ENCODE results near the gene ELMO1. TPM values are rescaled to one million over a fixed set of nuclear protein-coding genes. Genes with fewer than 3 reads are reported as not detected.

ELMO1 gene
- polyA plus RNA-seq, 1 experiment = not detected

DNA sequence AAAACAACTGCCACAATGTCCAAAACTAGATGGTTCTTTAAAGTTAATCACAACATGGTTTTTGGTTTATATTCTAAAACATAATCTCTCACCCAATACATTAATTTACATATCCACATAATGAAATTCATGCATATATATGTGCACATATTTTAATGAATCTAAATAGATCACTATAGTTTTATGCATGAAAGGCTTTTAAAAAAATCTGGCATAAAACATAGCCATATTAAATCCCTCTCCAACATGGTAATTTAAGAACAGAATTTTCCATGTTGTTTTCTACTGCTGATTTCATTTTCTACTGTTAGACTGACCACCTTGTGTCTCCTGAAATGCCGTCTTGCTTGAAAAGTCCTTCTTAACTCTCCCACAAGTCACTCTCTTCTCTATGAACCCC, 528.2 kb downstream of the ELMO1 start:
- Histone ChIP-seq H3K4me3 (ENCODE audit: low read depth, low read length) (no peak overlapping the region), H3K27ac (ENCODE audit: low read depth, low read length) (no peak overlapping the region), H3K9me3 (ENCODE audit: control insufficient read depth, insufficient read depth, low read length) (no peaks in the 10 kb centered on the region), H3K27me3 (ENCODE audit: control insufficient read depth, insufficient read depth, low read length) (no peaks in the 10 kb centered on the region)
- ChIA-PET POLR2A (no interaction called here), CTCF (no interaction called here)
- no peak for DNase-seq (ENCODE audit: low read depth, low spot score)
- TF ChIP-seq, protein P1, sequence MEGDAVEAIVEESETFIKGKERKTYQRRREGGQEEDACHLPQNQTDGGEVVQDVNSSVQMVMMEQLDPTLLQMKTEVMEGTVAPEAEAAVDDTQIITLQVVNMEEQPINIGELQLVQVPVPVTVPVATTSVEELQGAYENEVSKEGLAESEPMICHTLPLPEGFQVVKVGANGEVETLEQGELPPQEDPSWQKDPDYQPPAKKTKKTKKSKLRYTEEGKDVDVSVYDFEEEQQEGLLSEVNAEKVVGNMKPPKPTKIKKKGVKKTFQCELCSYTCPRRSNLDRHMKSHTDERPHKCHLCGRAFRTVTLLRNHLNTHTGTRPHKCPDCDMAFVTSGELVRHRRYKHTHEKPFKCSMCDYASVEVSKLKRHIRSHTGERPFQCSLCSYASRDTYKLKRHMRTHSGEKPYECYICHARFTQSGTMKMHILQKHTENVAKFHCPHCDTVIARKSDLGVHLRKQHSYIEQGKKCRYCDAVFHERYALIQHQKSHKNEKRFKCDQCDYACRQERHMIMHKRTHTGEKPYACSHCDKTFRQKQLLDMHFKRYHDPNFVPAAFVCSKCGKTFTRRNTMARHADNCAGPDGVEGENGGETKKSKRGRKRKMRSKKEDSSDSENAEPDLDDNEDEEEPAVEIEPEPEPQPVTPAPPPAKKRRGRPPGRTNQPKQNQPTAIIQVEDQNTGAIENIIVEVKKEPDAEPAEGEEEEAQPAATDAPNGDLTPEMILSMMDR (IDR thresholded peaks at IDR 0.05; ENCODE audit: low read depth, low read length) = no peak

DNA sequence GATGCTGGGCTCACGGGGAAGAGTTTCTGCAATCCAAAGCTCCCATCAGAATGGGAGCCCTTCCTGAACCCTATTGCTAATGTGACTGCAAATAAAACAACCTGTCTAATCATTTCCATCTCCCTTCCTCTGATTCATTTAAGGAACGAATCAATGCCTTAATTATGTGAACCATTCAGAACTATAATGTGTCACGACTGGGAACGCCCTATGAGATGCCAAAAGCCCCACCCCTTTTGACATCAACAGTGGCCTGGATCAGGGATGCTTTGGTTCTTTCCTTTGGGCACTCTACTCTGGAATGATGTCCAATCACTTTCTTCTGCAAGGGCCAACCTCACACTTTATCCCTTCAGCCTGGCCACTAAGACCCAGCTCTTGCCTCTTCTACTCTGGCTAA, 528.9 kb downstream of the ELMO1 start:
- Histone ChIP-seq H3K27ac (ENCODE audit: low read depth, low read length) (no peak overlapping the region), H3K27me3 (ENCODE audit: control insufficient read depth, insufficient read depth, low read length) (no peaks in the 10 kb centered on the region), H3K4me3 (ENCODE audit: low read depth, low read length) (no peak overlapping the region), H3K9me3 (ENCODE audit: control insufficient read depth, insufficient read depth, low read length) (no peaks in the 10 kb centered on the region)
- no peak for DNase-seq (ENCODE audit: low read depth, low spot score)
- POLR2A ChIA-PET = no interaction called here
- CTCF ChIA-PET = no interaction called here
- TF ChIP-seq, protein P1 (IDR thresholded peaks at IDR 0.05; ENCODE audit: low read depth, low read length) = no peak

DNA sequence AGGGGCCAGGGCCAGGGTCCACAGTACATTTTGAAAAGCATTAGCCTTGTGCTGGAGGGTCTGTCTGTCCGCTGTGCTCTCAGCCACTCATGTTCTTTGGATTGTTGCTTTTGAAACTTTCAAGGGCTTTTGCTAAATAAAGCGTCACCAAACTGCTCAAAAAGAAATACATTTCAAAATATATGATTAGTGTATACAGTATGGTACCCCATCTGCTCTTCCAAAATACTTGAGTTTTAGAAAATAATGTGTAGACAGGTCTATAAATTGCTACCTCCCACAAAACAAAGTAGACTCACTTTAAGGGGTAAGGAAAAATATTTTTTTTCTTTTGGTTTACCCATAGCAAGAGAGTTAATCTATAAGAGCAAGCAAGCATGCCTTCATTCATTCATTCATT, 530.1 kb downstream of the ELMO1 start:
- Histone ChIP-seq H3K9me3 (ENCODE audit: control insufficient read depth, insufficient read depth, low read length) (no peaks in the 10 kb centered on the region), H3K27ac (ENCODE audit: low read depth, low read length) (no peak overlapping the region), H3K27me3 (ENCODE audit: control insufficient read depth, insufficient read depth, low read length) (no peaks in the 10 kb centered on the region), H3K4me3 (ENCODE audit: low read depth, low read length) (no peak overlapping the region)
- ChIA-PET CTCF (interaction anchor here (1.1 kb wide), 1 partner anchor 53 kb away, joined by 3 read pairs; no protein-coding TSS in a partner anchor), POLR2A (no interaction called here)
- TF ChIP-seq, protein P1 (IDR thresholded peaks at IDR 0.05; ENCODE audit: low read depth, low read length) = no peak
- no peak for DNase-seq (ENCODE audit: low read depth, low spot score)

DNA sequence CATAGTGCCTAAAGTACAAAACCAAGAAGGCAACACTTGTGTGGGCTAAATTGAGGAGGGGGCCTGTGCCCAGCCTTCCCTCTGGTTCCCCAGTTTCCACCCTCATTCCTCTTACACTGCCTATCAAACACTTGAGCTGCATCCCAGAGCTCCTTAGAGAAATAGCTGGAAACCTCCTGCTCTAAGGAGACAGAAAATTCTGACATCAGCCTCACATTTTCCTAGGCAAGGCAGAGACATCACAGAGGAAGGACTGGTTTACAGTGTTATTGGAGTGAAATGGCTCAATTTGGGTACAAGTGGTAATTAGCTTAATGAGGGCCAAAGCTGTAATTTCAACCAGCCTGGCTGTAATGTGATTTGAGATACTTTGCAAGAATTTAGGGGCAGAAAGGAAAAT, 532.0 kb downstream of the ELMO1 start:
- POLR2A ChIA-PET = no interaction called here
- CTCF ChIA-PET = no interaction called here
- Histone ChIP-seq H3K9me3 (ENCODE audit: control insufficient read depth, insufficient read depth, low read length) (no peaks in the 10 kb centered on the region), H3K27me3 (ENCODE audit: control insufficient read depth, insufficient read depth, low read length) (no peaks in the 10 kb centered on the region), H3K27ac (ENCODE audit: low read depth, low read length) (no peak overlapping the region), H3K4me3 (ENCODE audit: low read depth, low read length) (no peak overlapping the region)
- TF ChIP-seq, protein P1 (IDR thresholded peaks at IDR 0.05; ENCODE audit: low read depth, low read length) = no peak
- DNase-seq (ENCODE audit: low read depth, low spot score) = no peak

DNA sequence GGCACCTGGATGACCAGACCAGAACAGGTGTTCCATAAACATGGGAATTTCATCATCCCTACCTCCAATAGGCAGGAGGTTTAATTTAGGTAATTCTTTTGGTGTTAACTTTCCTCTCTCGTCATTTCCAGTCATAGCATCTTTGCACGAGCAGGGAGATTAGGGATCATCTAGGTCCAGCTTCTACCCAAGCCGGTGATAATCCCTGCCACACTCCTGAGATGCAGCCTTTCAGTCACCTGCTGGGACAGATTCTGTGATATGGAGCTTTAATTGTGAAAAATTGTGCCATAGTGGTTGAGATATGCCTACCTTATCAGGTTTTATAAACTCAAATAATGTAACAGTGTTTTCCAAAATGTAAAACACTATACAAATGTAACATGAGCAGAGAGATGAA, 532.5 kb downstream of the ELMO1 start:
- ChIA-PET CTCF (interaction anchor here (1.0 kb wide), 1 partner anchor 266 kb away, joined by 4 read pairs; no protein-coding TSS in a partner anchor), POLR2A (no interaction called here)
- no peak for DNase-seq (ENCODE audit: low read depth, low spot score)
- no peaks in the 10 kb centered on the region for H3K9me3 ChIP-seq (ENCODE audit: control insufficient read depth, insufficient read depth, low read length)
- H3K27me3 ChIP-seq (ENCODE audit: control insufficient read depth, insufficient read depth, low read length) = no peaks in the 10 kb centered on the region
- H3K4me3 ChIP-seq (ENCODE audit: low read depth, low read length) = no peak overlapping the region
- H3K27ac ChIP-seq (ENCODE audit: low read depth, low read length) = no peak overlapping the region
- TF ChIP-seq, protein P1 (IDR thresholded peaks at IDR 0.05; ENCODE audit: low read depth, low read length) = no peak
